Measurements from ENCODE around the gene PRKCA.

GRCh38 chr17:66839616-66840015 lies 537.2 kb downstream of the PRKCA start:
- TF ChIP-seq CTCF (IDR thresholded peaks at IDR 0.05) (no peak), POLR2AphosphoS5 (IDR thresholded peaks at IDR 0.05; ENCODE audit: insufficient read depth in 1 of 2, low read depth in 1 of 2) (no peak)

Data from vagina (tissue), 2 donors.